ENCODE results near the gene OR2L13.
A peak's percentile ranks its signal among the peaks of the same experiment; 100 is the strongest.
"Not testable (repeated sequence)": the region's sequence is repeated elsewhere in the genome, so short reads cannot be mapped to it uniquely, and the experiment has no call there.

OR2L13 gene

GRCh38 chr1:248094884-248095283 lies at the start of gene OR2L13:
Gene OR2L13 (plus strand): TSS chr1:248095184. CDS start chr1:248099376, 4,192 bp downstream.
- no peak for DNase-seq (ENCODE audit: low spot score)

- DNase-seq (ENCODE audit: low spot score): no peak
These were observed 49.8 kb upstream of the OR2L13 start for GRCh38 chr1:248045209-248045608.

GRCh38 chr1:248046536-248046935 lies 48.4 kb upstream of the OR2L13 start, which contains the start of gene OR2L3:
Gene OR2L3 (plus strand): TSS chr1:248046836. CDS start chr1:248060682, 13,846 bp downstream.
- DNase-seq (ENCODE audit: low spot score): no peak

GRCh38 chr1:248047008-248047407 lies 48.0 kb upstream of the OR2L13 start:
- DNase-seq (ENCODE audit: low spot score): no peak

GRCh38 chr1:248054671-248055070 lies 40.3 kb upstream of the OR2L13 start:
- DNase-seq (ENCODE audit: low spot score): no peak

GRCh38 chr1:248055261-248055660 lies 39.7 kb upstream of the OR2L13 start:
- DNase-seq (ENCODE audit: low spot score): no peak

GRCh38 chr1:248065071-248065470 lies 29.9 kb upstream of the OR2L13 start:
- no peak for DNase-seq (ENCODE audit: low spot score)

- no peak for DNase-seq (ENCODE audit: low spot score)
These were observed 29.4 kb upstream of the OR2L13 start for GRCh38 chr1:248065604-248066003.

GRCh38 chr1:248083864-248084263 lies 11.1 kb upstream of the OR2L13 start:
- not testable (repeated sequence) for DNase-seq (ENCODE audit: low spot score)

- DNase-seq (ENCODE audit: low spot score): no peak
These were observed 3.5 kb downstream of the OR2L13 start for GRCh38 chr1:248098529-248098928.

- no peak for DNase-seq (ENCODE audit: low spot score)
These were observed 7.9 kb downstream of the OR2L13 start for GRCh38 chr1:248102847-248103246.

- DNase-seq (ENCODE audit: low spot score): peak; percentile 4
These were observed 16.2 kb downstream of the OR2L13 start for GRCh38 chr1:248111157-248111556.

- no peak for DNase-seq (ENCODE audit: low spot score)
These were observed 19.9 kb downstream of the OR2L13 start for GRCh38 chr1:248114890-248115289.

- DNase-seq (ENCODE audit: low spot score): no peak
These were observed 32.7 kb downstream of the OR2L13 start for GRCh38 chr1:248127653-248128052.

GRCh38 chr1:248136811-248137210 lies 41.8 kb downstream of the OR2L13 start:
- no peak for DNase-seq (ENCODE audit: low spot score)

GRCh38 chr1:248140846-248141245 lies 45.9 kb downstream of the OR2L13 start:
- DNase-seq (ENCODE audit: low spot score): peak; percentile 8

- no peak for DNase-seq (ENCODE audit: low spot score)
These were observed 48.3 kb downstream of the OR2L13 start for GRCh38 chr1:248143311-248143710.

GRCh38 chr1:248144513-248145198 lies 49.7 kb downstream of the OR2L13 start, which contains the start of gene OR2M5:
Gene OR2M5 (plus strand): TSS chr1:248145148. CDS start chr1:248145148, 0 bp downstream.
- DNase-seq (ENCODE audit: low spot score): no peak
